ENCODE data around the gene TMCO5A.

TMCO5A gene

GRCh38 chr15:37907136-37907535, 27.3 kb upstream of the TMCO5A start:
- no peak overlapping the region for H2AFZ ChIP-seq (ENCODE audit: low read length)
- no peaks in the 10 kb centered on the region for H3K27me3 ChIP-seq (replicated peaks; ENCODE audit: insufficient read depth, low read length)
- no peaks in the 10 kb centered on the region for H4K20me1 ChIP-seq (ENCODE audit: insufficient read depth, low read length)
- H3K9me2 ChIP-seq (replicated peaks; ENCODE audit: insufficient read depth, low read length), result no peaks in the 10 kb centered on the region
- no peak overlapping the region for H3K4me2 ChIP-seq (ENCODE audit: low read depth, low read length)
- H3K9me3 ChIP-seq (replicated peaks; ENCODE audit: insufficient read depth, low read length), result no peaks in the 10 kb centered on the region
- no peak overlapping the region for H3K9ac ChIP-seq (ENCODE audit: low read length)
- H3K36me3 ChIP-seq (replicated peaks; ENCODE audit: insufficient read depth, low read length), result no peaks in the 10 kb centered on the region
- no peak for DNase-seq
- H3K4me1 ChIP-seq (ENCODE audit: low read length), result no peaks in the 10 kb centered on the region
- no peak overlapping the region for H3K4me3 ChIP-seq (ENCODE audit: low read length)
- no peak overlapping the region for H3K27ac ChIP-seq (ENCODE audit: low read length)
- no peak for TF ChIP-seq EZH2phosphoT487 (IDR thresholded peaks at IDR 0.05; ENCODE audit: low read length)
- no peaks in the 10 kb centered on the region for H3K79me2 ChIP-seq (ENCODE audit: low read length)
- no peaks in the 10 kb centered on the region for H3F3A ChIP-seq (ENCODE audit: insufficient read depth, low read length)

- Histone ChIP-seq H3K9me3 (replicated peaks; ENCODE audit: insufficient read depth, low read length) (no peaks in the 10 kb centered on the region), H3K4me1 (ENCODE audit: low read length) (no peaks in the 10 kb centered on the region; the same call in 1 of the 2 replicates), H3K36me3 (replicated peaks; ENCODE audit: insufficient read depth, low read length) (no peaks in the 10 kb centered on the region), H2AFZ (ENCODE audit: low read length) (no peak overlapping the region), H3K27me3 (replicated peaks; ENCODE audit: insufficient read depth, low read length) (no peaks in the 10 kb centered on the region), H3K27ac (ENCODE audit: low read length) (no peak overlapping the region), H3K79me2 (ENCODE audit: low read length) (no peaks in the 10 kb centered on the region), H3K4me3 (ENCODE audit: low read length) (no peak overlapping the region), H3K9me2 (replicated peaks; ENCODE audit: insufficient read depth, low read length) (no peaks in the 10 kb centered on the region), H3K4me2 (ENCODE audit: low read depth, low read length) (no peak overlapping the region), H3F3A (ENCODE audit: insufficient read depth, low read length) (no peaks in the 10 kb centered on the region), H3K9ac (ENCODE audit: low read length) (no peak overlapping the region), H4K20me1 (ENCODE audit: insufficient read depth, low read length) (no peaks in the 10 kb centered on the region)
- DNase-seq, result no peak
- TF ChIP-seq EZH2 (optimal IDR thresholded peaks at IDR 0.05; ENCODE audit: low read depth, low read length) (no peak), CTCF (IDR thresholded peaks at IDR 0.05; ENCODE audit: low read length) (no peak), EZH2phosphoT487 (IDR thresholded peaks at IDR 0.05; ENCODE audit: low read length) (no peak)
These were observed 12.7 kb upstream of the TMCO5A start for GRCh38 chr15:37921527-37922385.

- no peak overlapping the region for H3K27ac ChIP-seq (ENCODE audit: low read length)
- H2AFZ ChIP-seq (ENCODE audit: low read length), result no peak overlapping the region
- H3K27me3 ChIP-seq (replicated peaks; ENCODE audit: insufficient read depth, low read length), result no peaks in the 10 kb centered on the region
- DNase-seq, result no peak
- no peaks in the 10 kb centered on the region; the same call in 1 of the 2 replicates for H3K4me1 ChIP-seq (ENCODE audit: low read length)
- no peaks in the 10 kb centered on the region for H4K20me1 ChIP-seq (ENCODE audit: insufficient read depth, low read length)
- no peak for TF ChIP-seq EZH2phosphoT487 (IDR thresholded peaks at IDR 0.05; ENCODE audit: low read length)
- TF ChIP-seq CTCF (IDR thresholded peaks at IDR 0.05; ENCODE audit: low read length), result no peak
- TF ChIP-seq EZH2 (optimal IDR thresholded peaks at IDR 0.05; ENCODE audit: low read depth, low read length), result no peak
- H3K9ac ChIP-seq (ENCODE audit: low read length), result no peak overlapping the region
- H3K9me2 ChIP-seq (replicated peaks; ENCODE audit: insufficient read depth, low read length), result no peaks in the 10 kb centered on the region
- no peaks in the 10 kb centered on the region for H3K36me3 ChIP-seq (replicated peaks; ENCODE audit: insufficient read depth, low read length)
- H3F3A ChIP-seq (ENCODE audit: insufficient read depth, low read length), result no peaks in the 10 kb centered on the region
- H3K79me2 ChIP-seq (ENCODE audit: low read length), result no peaks in the 10 kb centered on the region
- no peak overlapping the region for H3K4me2 ChIP-seq (ENCODE audit: low read depth, low read length)
- H3K9me3 ChIP-seq (replicated peaks; ENCODE audit: insufficient read depth, low read length), result no peaks in the 10 kb centered on the region
- H3K4me3 ChIP-seq (ENCODE audit: low read length), result no peak overlapping the region
These were observed 8.3 kb upstream of the TMCO5A start for GRCh38 chr15:37926136-37926535.

GRCh38 chr15:37929238-37929637, 5.2 kb upstream of the TMCO5A start:
- H3K36me3 ChIP-seq (replicated peaks; ENCODE audit: insufficient read depth, low read length), result no peaks in the 10 kb centered on the region
- no peak overlapping the region for H3K9ac ChIP-seq (ENCODE audit: low read length)
- H3K9me3 ChIP-seq (replicated peaks; ENCODE audit: insufficient read depth, low read length), result no peaks in the 10 kb centered on the region
- no peaks in the 10 kb centered on the region; the same call in 1 of the 2 replicates for H3K4me1 ChIP-seq (ENCODE audit: low read length)
- no peaks in the 10 kb centered on the region for H3K9me2 ChIP-seq (replicated peaks; ENCODE audit: insufficient read depth, low read length)
- H4K20me1 ChIP-seq (ENCODE audit: insufficient read depth, low read length), result no peaks in the 10 kb centered on the region
- H3K4me3 ChIP-seq (ENCODE audit: low read length), result no peak overlapping the region
- H2AFZ ChIP-seq (ENCODE audit: low read length), result no peak overlapping the region
- no peak overlapping the region for H3K4me2 ChIP-seq (ENCODE audit: low read depth, low read length)
- no peaks in the 10 kb centered on the region for H3F3A ChIP-seq (ENCODE audit: insufficient read depth, low read length)
- H3K27ac ChIP-seq (ENCODE audit: low read length), result no peak overlapping the region
- H3K79me2 ChIP-seq (ENCODE audit: low read length), result no peaks in the 10 kb centered on the region
- TF ChIP-seq EZH2phosphoT487 (IDR thresholded peaks at IDR 0.05; ENCODE audit: low read length) (no peak), CTCF (IDR thresholded peaks at IDR 0.05; ENCODE audit: low read length) (no peak), EZH2 (optimal IDR thresholded peaks at IDR 0.05; ENCODE audit: low read depth, low read length) (no peak)
- no peaks in the 10 kb centered on the region for H3K27me3 ChIP-seq (replicated peaks; ENCODE audit: insufficient read depth, low read length)
- no peak for DNase-seq

Data from MM.1S (cell line).